GM12878 (cell line): ENCODE data around the gene KCNQ1OT1. TPM values are rescaled to one million over a fixed set of nuclear protein-coding genes. Genes with fewer than 3 reads are reported as not detected.

ENCODE experiments used
- ATAC-seq: fragments of 200-7000 bp; cut with Tn5 transposase; 3 replicates; pipeline ENCODE4 v1.9.1; 2020; ENCODE audit warnings: mild to moderate bottlenecking, moderate library complexity
- BruUV-seq: library from RNA; stranded (reverse); fragments of 400-500 nt; replicated peaks from 2 replicates; lab custom pipeline; 2021; lab: Mats Ljungman, UMichigan
- CTCF ChIA-PET: fragments of 300-600 bp; sonication (Branson Sonifier 250); formaldehyde crosslinking; extraction: SDS; loops from one replicate; lab custom pipeline; 2021; ENCODE audit warnings: inconsistent platforms; lab: Yijun Ruan, JAX
- POLR2A ChIA-PET: fragments of 350-600 bp; formaldehyde crosslinking; extraction: SDS; loops from one replicate; lab custom pipeline; 2021; ENCODE audit warnings: inconsistent platforms; lab: Charles Lee
- RAD21 ChIA-PET: fragments of 300-600 bp; sonication (Branson Sonifier 250); formaldehyde crosslinking; loops from one replicate; lab custom pipeline; 2023; ENCODE audit warnings: antibody characterized with exemption; ENCODE audit not compliant: unreplicated experiment; lab: Charles Lee
- SMC1A ChIA-PET: fragments of 300-600 bp; sonication (Branson Sonifier 250); formaldehyde crosslinking; loops from one replicate; lab custom pipeline; 2023; ENCODE audit not compliant: unreplicated experiment, uncharacterized antibody; lab: Charles Lee
- DNase-seq: peaks from one replicate; pipeline ENCODE4 v3.0.0-alpha.2; 2011; ENCODE audit warnings: low read depth, low spot score
- FAIRE-seq: peaks from 3 replicates; lab custom pipeline; 2011; peaks lifted over from hg19 to GRCh38; lab: Jason Lieb, UNC
- H2AFZ ChIP-seq: 2 replicates; pipeline ENCODE4 v1.6.0; 2011; ENCODE audit warnings: low read depth, low read length, control low read depth; ENCODE audit not compliant: control insufficient read depth
- H3K27ac ChIP-seq: 2 replicates; pipeline ENCODE4 v1.5.1; 2011; ENCODE audit warnings: control low read depth; ENCODE audit not compliant: control insufficient read depth, insufficient read depth
- H3K27me3 ChIP-seq, 2 experiments: replicated peaks in 1 of 2; 2 replicates each; pipeline versions ENCODE4 v1.6.0 to v1.6.1; 2011; ENCODE audit warnings: low read length in 1 of 2; ENCODE audit not compliant: control insufficient read depth in 2 of 2, insufficient read depth in 2 of 2
- H3K36me3 ChIP-seq, 2 experiments: 2 replicates each; pipeline ENCODE4 v1.5.1; 2011; ENCODE audit warnings: low read length in 1 of 2; ENCODE audit not compliant: control insufficient read depth in 2 of 2, insufficient read depth in 2 of 2
- H3K4me1 ChIP-seq: 2 replicates; pipeline ENCODE4 v1.6.1; 2011; ENCODE audit warnings: mild to moderate bottlenecking, low read length, moderate library complexity, mixed read lengths; ENCODE audit not compliant: control insufficient read depth, insufficient read depth
- H3K4me2 ChIP-seq: 2 replicates; pipeline ENCODE4 v1.6.0; 2011; ENCODE audit warnings: control low read depth; ENCODE audit not compliant: control insufficient read depth, insufficient read depth
- H3K4me3 ChIP-seq: fragments of 200-600 bp; sonication (generic); 2 replicates; pipeline ENCODE4 v1.5.1; 2016
- H3K79me2 ChIP-seq: 2 replicates; pipeline ENCODE4 v1.6.0; 2011; ENCODE audit warnings: low read length; ENCODE audit not compliant: control insufficient read depth, insufficient read depth
- H3K9ac ChIP-seq: 2 replicates; pipeline ENCODE4 v1.8.0; 2011; ENCODE audit warnings: low read length, control low read depth, mixed read lengths; ENCODE audit not compliant: control insufficient read depth, insufficient read depth
- H3K9me3 ChIP-seq: replicated peaks from 3 replicates; pipeline ENCODE4 v1.5.1; 2011; ENCODE audit warnings: mild to moderate bottlenecking, low read length; ENCODE audit not compliant: control insufficient read depth, insufficient read depth
- H4K20me1 ChIP-seq: 2 replicates; pipeline ENCODE4 v1.6.0; 2011; ENCODE audit not compliant: control insufficient read depth, insufficient read depth
- BRCA1 ChIP-seq: IDR thresholded peaks from 2 replicates; pipeline ENCODE4 v1.6.1; 2011; ENCODE audit warnings: low read depth, low read length, improper control_type of control experiment
- MYC ChIP-seq: IDR thresholded peaks from 2 replicates; pipeline ENCODE4 v1.6.1; 2011; ENCODE audit warnings: mild to moderate bottlenecking, low read length, moderate library complexity, inconsistent platforms; ENCODE audit not compliant: insufficient read depth, insufficient replicate concordance, insufficient read length, severe bottlenecking
- NR2C1 ChIP-seq: fragments of 450-650 bp; IDR thresholded peaks from 2 replicates; pipeline ENCODE4 v1.6.1; 2017; ENCODE audit warnings: antibody characterized with exemption, mild to moderate bottlenecking, moderate library complexity
- NRF1 ChIP-seq: conservative IDR thresholded peaks from 2 replicates; pipeline ENCODE4 v1.6.1; 2011; ENCODE audit warnings: mild to moderate bottlenecking, low read depth, low read length, improper control_type of control experiment
- RCOR1 ChIP-seq: conservative IDR thresholded peaks from 2 replicates; pipeline ENCODE4 v1.6.1; 2012; ENCODE audit warnings: low read depth, low read length, improper control_type of control experiment
- SRF ChIP-seq, 2 experiments: IDR thresholded peaks; 2 replicates each; pipeline ENCODE4 v1.6.1; 2011; ENCODE audit warnings: low read depth in 2 of 2, low read length in 2 of 2, mild to moderate bottlenecking in 1 of 2, moderate library complexity in 1 of 2
- STAT3 ChIP-seq: IDR thresholded peaks from 2 replicates; pipeline ENCODE4 v1.6.1; 2011; ENCODE audit warnings: low read depth, low read length, improper control_type of control experiment
- WGBS: methylation state at CpG from one replicate; pipeline ENCODE4 v1.1.6; 2016; ENCODE audit warnings: low lambda C conversion rate; ENCODE audit not compliant: insufficient replicate concordance, insufficient coverage; ENCODE audit errors: missing lambda C conversion rate; 5-methylcytosine and 5-hydroxymethylcytosine counted together
- in situ Hi-C: fragments of 300-500 bp; cut with MboI; formaldehyde crosslinking; loops from 9 replicates; pipeline ENCODE4 v1.14.3; 2018; ENCODE audit warnings: mixed read lengths
- intact Hi-C: fragments of 100-400 bp; cut with micrococcal nuclease; formaldehyde crosslinking; loops from one replicate; pipeline ENCODE4 v1.14.2; 2022; ENCODE audit not compliant: unreplicated experiment
- polyA plus RNA-seq, 11 experiments: library from polyadenylated mRNA; depleted of rRNA in 4 of 11; unstranded in 6 of 11; stranded (reverse) in 5 of 11; fragments of >200 nt; fragmentation: Nextera tagmentation in 4 of 11; fragmentation: Illumina TruSeq in 1 of 11; extraction: Ambion mirVana in 4 of 11; extraction: Trizol in 1 of 11; gene quantifications; 1 replicate in 1 of 11; 2 replicates in 10 of 11; pipeline versions ENCODE4 v1.2.1 to v1.2.3, GENCODE V29; 2011 to 2016; ENCODE audit warnings: inconsistent platforms in 2 of 11, missing spikeins in 2 of 11, low read depth in 1 of 11
- total RNA-seq, 4 experiments: library from RNA; depleted of rRNA in 3 of 4; stranded (reverse); fragments of >200 nt in 3 of 4; fragmentation: Illumina TruSeq in 1 of 4; extraction: Trizol in 1 of 4; gene quantifications; 2 replicates each; pipeline versions ENCODE4 v1.2.1 to v1.2.3, GENCODE V29; 2013 to 2021
- TF ChIP-seq, protein P1 (sequence below): fragments of 450-650 bp; IDR thresholded peaks from 2 replicates; pipeline ENCODE4 v1.6.1; 2016; ENCODE audit warnings: mild to moderate bottlenecking
- TF ChIP-seq, protein P2 (sequence below): fragments of 450-650 bp; IDR thresholded peaks from 2 replicates; pipeline ENCODE4 v1.6.1; 2017; ENCODE audit warnings: mild to moderate bottlenecking, low read depth, inconsistent platforms; ENCODE audit not compliant: poor library complexity, severe bottlenecking
- TF ChIP-seq, protein P3 (sequence below): fragments of 150-350 bp; IDR thresholded peaks from 2 replicates; pipeline ENCODE4 v1.6.1; 2014; ENCODE audit warnings: mild to moderate bottlenecking, low read depth, low read length

KCNQ1OT1 gene
- total and polyA plus RNA-seq, 10 of the 15 experiments (the other 5 are each of a cell fraction or from before 2014, with no cell fraction given): 0.02 to 1.6 (median 0.41) TPM

- WGBS: 54% methylated on average over 2 of the region's 2 CpGs
- BruUV-seq: no TSS peak
- in situ Hi-C loops: no loop called here
- Histone ChIP-seq H2AFZ (no peak overlapping the region), H3K9me3 (peaks cover 7% of the 10 kb centered on the region), H3K79me2 (no peaks in the 10 kb centered on the region), H3K9ac (no peak overlapping the region), H3K4me1 (no peaks in the 10 kb centered on the region), H4K20me1 (no peaks in the 10 kb centered on the region), H3K4me2 (no peak overlapping the region), H3K27me3 (no peaks in the 10 kb centered on the region; a peak in 1 of 4 replicates), H3K27ac (no peak overlapping the region), H3K36me3 (no peaks in the 10 kb centered on the region), H3K4me3 (no peak overlapping the region)
- TF ChIP-seq RCOR1: no peak
- TF ChIP-seq, protein P1, sequence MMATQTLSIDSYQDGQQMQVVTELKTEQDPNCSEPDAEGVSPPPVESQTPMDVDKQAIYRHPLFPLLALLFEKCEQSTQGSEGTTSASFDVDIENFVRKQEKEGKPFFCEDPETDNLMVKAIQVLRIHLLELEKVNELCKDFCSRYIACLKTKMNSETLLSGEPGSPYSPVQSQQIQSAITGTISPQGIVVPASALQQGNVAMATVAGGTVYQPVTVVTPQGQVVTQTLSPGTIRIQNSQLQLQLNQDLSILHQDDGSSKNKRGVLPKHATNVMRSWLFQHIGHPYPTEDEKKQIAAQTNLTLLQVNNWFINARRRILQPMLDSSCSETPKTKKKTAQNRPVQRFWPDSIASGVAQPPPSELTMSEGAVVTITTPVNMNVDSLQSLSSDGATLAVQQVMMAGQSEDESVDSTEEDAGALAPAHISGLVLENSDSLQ: no peak
- no peak for TF ChIP-seq BRCA1
- no peak for TF ChIP-seq NRF1
- TF ChIP-seq, protein P2, sequence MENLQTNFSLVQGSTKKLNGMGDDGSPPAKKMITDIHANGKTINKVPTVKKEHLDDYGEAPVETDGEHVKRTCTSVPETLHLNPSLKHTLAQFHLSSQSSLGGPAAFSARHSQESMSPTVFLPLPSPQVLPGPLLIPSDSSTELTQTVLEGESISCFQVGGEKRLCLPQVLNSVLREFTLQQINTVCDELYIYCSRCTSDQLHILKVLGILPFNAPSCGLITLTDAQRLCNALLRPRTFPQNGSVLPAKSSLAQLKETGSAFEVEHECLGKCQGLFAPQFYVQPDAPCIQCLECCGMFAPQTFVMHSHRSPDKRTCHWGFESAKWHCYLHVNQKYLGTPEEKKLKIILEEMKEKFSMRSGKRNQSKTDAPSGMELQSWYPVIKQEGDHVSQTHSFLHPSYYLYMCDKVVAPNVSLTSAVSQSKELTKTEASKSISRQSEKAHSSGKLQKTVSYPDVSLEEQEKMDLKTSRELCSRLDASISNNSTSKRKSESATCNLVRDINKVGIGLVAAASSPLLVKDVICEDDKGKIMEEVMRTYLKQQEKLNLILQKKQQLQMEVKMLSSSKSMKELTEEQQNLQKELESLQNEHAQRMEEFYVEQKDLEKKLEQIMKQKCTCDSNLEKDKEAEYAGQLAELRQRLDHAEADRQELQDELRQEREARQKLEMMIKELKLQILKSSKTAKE: no peak
- TF ChIP-seq, protein P3, sequence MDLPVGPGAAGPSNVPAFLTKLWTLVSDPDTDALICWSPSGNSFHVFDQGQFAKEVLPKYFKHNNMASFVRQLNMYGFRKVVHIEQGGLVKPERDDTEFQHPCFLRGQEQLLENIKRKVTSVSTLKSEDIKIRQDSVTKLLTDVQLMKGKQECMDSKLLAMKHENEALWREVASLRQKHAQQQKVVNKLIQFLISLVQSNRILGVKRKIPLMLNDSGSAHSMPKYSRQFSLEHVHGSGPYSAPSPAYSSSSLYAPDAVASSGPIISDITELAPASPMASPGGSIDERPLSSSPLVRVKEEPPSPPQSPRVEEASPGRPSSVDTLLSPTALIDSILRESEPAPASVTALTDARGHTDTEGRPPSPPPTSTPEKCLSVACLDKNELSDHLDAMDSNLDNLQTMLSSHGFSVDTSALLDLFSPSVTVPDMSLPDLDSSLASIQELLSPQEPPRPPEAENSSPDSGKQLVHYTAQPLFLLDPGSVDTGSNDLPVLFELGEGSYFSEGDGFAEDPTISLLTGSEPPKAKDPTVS: no peak
- no peak for TF ChIP-seq MYC
- TF ChIP-seq SRF (IDR thresholded peaks at IDR 0.05; ENCODE audit: low read depth in 2 of 2, low read length in 2 of 2): no peak
- TF ChIP-seq NR2C1: no peak
- no peak for TF ChIP-seq STAT3
- CTCF ChIA-PET: no interaction called here
- ATAC-seq (no peak), DNase-seq (no peak), FAIRE-seq (no peak)
- intact Hi-C loops: no loop called here
- POLR2A ChIA-PET: no interaction called here
- RAD21 ChIA-PET: no interaction called here
- SMC1A ChIA-PET: no interaction called here
Observed at GRCh38 chr11:2649848-2650247, 49.9 kb downstream of the KCNQ1OT1 start.
